Loucy (cell line): Measurements from ENCODE around the gene ZGRF1.

Experiments
- H2AFZ ChIP-seq: fragments of 200-600 bp; sonication (generic); 2 replicates; pipeline ENCODE4 v1.6.0; 2016; ENCODE audit warnings: antibody characterized with exemption, mild to moderate bottlenecking, low read length, moderate library complexity
- H3F3A ChIP-seq: fragments of 200-600 bp; 2 replicates; pipeline ENCODE4 v1.6.0; 2016; ENCODE audit warnings: antibody characterized with exemption, low read depth, mild to moderate bottlenecking
- H3K27me3 ChIP-seq: fragments of 200-600 bp; sonication (generic); 2 replicates; pipeline ENCODE4 v1.6.1; 2014; ENCODE audit warnings: low read length, mild to moderate bottlenecking; ENCODE audit not compliant: insufficient read depth, poor library complexity, severe bottlenecking
- H3K36me3 ChIP-seq: fragments of 200-600 bp; sonication (generic); 2 replicates; pipeline ENCODE4 v1.6.1; 2016; ENCODE audit warnings: low read length; ENCODE audit not compliant: insufficient read depth
- H3K4me1 ChIP-seq: fragments of 200-600 bp; sonication (generic); 2 replicates; pipeline ENCODE4 v1.5.1; 2014; ENCODE audit warnings: low read length, mild to moderate bottlenecking; ENCODE audit not compliant: insufficient read depth, poor library complexity, severe bottlenecking
- H3K4me2 ChIP-seq: fragments of 200-600 bp; sonication (generic); 2 replicates; pipeline ENCODE4 v1.6.0; 2014; ENCODE audit warnings: antibody characterized with exemption, low read length, low read depth, mild to moderate bottlenecking; ENCODE audit not compliant: poor library complexity, severe bottlenecking
- H3K4me3 ChIP-seq: fragments of 200-600 bp; sonication (generic); 2 replicates; pipeline ENCODE4 v1.5.1; 2014; ENCODE audit warnings: low read length, mild to moderate bottlenecking, mixed read lengths; ENCODE audit not compliant: poor library complexity, severe bottlenecking
- H3K79me2 ChIP-seq: fragments of 200-600 bp; sonication (generic); 2 replicates; pipeline ENCODE4 v1.6.1; 2014; ENCODE audit warnings: low read length; ENCODE audit not compliant: insufficient read depth
- H3K9ac ChIP-seq: fragments of 200-600 bp; sonication (generic); 2 replicates; pipeline ENCODE4 v1.6.0; 2014; ENCODE audit warnings: mild to moderate bottlenecking, low read depth, low read length, moderate library complexity; ENCODE audit not compliant: poor library complexity, severe bottlenecking
- H3K9me2 ChIP-seq: fragments of 200-600 bp; sonication (generic); replicated peaks from 2 replicates; pipeline ENCODE4 v1.6.1; 2016; ENCODE audit warnings: low read depth, low read length, mixed read lengths
- H3K9me3 ChIP-seq: fragments of 200-600 bp; sonication (generic); 2 replicates; pipeline ENCODE4 v1.6.1; 2014; ENCODE audit warnings: mild to moderate bottlenecking, antibody characterized with exemption, low read length, low read depth; ENCODE audit not compliant: insufficient read depth
- H4K20me1 ChIP-seq: fragments of 200-600 bp; sonication (generic); 2 replicates; pipeline ENCODE4 v1.6.0; 2014; ENCODE audit warnings: antibody characterized with exemption, low read length, mild to moderate bottlenecking; ENCODE audit not compliant: insufficient read depth, poor library complexity, severe bottlenecking
- CTCF ChIP-seq: fragments of 200-600 bp; sonication (generic); conservative IDR thresholded peaks from 2 replicates; pipeline ENCODE4 v1.5.1; 2014; ENCODE audit warnings: mild to moderate bottlenecking, antibody characterized with exemption, low read length
- EZH2phosphoT487 ChIP-seq: fragments of 200-600 bp; IDR thresholded peaks from 2 replicates; pipeline ENCODE4 v1.6.1; 2018; ENCODE audit warnings: antibody characterized with exemption, mild to moderate bottlenecking, moderate library complexity, borderline replicate concordance

The ZGRF1 gene

GRCh38 chr4:112552668-112553067 is 84.0 kb downstream of the ZGRF1 start:
- Histone ChIP-seq H3F3A (no peaks in the 10 kb centered on the region), H3K4me2 (no peak overlapping the region), H3K79me2 (no peaks in the 10 kb centered on the region), H4K20me1 (no peaks in the 10 kb centered on the region), H2AFZ (no peak overlapping the region), H3K36me3 (peaks cover 4% of the 10 kb centered on the region; the same call in 1 of the 2 replicates), H3K9me2 (no peaks in the 10 kb centered on the region), H3K9ac (no peak overlapping the region), H3K4me3 (no peak overlapping the region), H3K4me1 (no peaks in the 10 kb centered on the region), H3K27me3 (no peaks in the 10 kb centered on the region), H3K9me3 (no peaks in the 10 kb centered on the region)
- TF ChIP-seq CTCF (no peak), EZH2phosphoT487 (no peak)

GRCh38 chr4:112550728-112551127 is 86.0 kb downstream of the ZGRF1 start:
- Histone ChIP-seq H3K9me3 (no peaks in the 10 kb centered on the region), H3K4me1 (no peaks in the 10 kb centered on the region), H2AFZ (no peak overlapping the region), H3K9me2 (no peaks in the 10 kb centered on the region), H4K20me1 (no peaks in the 10 kb centered on the region), H3K79me2 (no peaks in the 10 kb centered on the region), H3K4me3 (no peak overlapping the region), H3K27me3 (no peaks in the 10 kb centered on the region), H3F3A (no peaks in the 10 kb centered on the region), H3K36me3 (peaks cover 4% of the 10 kb centered on the region; the same call in 1 of the 2 replicates), H3K9ac (no peak overlapping the region), H3K4me2 (no peak overlapping the region)
- TF ChIP-seq CTCF (no peak), EZH2phosphoT487 (no peak)

- H3K4me1 ChIP-seq, result no peaks in the 10 kb centered on the region
- no peaks in the 10 kb centered on the region for H3K9me2 ChIP-seq
- H3K79me2 ChIP-seq, result no peaks in the 10 kb centered on the region
- no peaks in the 10 kb centered on the region for H3F3A ChIP-seq
- TF ChIP-seq EZH2phosphoT487 (no peak), CTCF (no peak)
- no peak overlapping the region for H2AFZ ChIP-seq
- no peaks in the 10 kb centered on the region for H3K27me3 ChIP-seq
- H3K9me3 ChIP-seq, result no peaks in the 10 kb centered on the region
- H3K4me2 ChIP-seq, result no peak overlapping the region
- H3K4me3 ChIP-seq, result no peak overlapping the region
- no peak overlapping the region for H3K9ac ChIP-seq
- peaks cover 9% of the 10 kb centered on the region; the same call in 1 of the 2 replicates for H3K36me3 ChIP-seq
- H4K20me1 ChIP-seq, result no peaks in the 10 kb centered on the region
Measured at GRCh38 chr4:112546476-112546875, 90.2 kb downstream of the ZGRF1 start.
